ENCODE data around the gene PUS1. TPM values are rescaled to one million over a fixed set of nuclear protein-coding genes. Genes with fewer than 3 reads are reported as not detected.

Gene PUS1
- total RNA-seq, 1 donor from 2014 or later = 7.7 TPM

DNA sequence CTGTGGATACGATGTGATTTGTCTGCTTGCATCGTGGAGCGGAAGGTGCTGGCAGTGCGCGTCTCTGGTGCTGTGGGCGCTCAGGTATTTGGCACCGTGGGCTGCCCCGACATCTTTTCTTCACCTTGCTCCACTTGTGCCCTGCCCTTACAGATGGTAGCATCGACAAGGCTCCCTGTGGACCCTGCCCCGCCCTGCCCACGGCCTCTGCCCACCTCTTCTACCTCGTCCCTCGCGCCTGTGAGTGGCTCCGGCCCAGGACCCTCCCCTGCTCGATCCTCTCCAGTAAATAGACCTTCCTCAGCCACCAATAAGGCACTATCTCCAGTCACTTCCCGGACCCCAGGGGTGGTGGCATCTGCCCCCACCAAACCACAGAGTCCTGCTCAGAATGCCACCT is 57.3 kb downstream of the PUS1 start:
- no peak overlapping the region for H3K27ac ChIP-seq (replicated peaks)
- intact Hi-C loops (cut with micrococcal nuclease) = no loop called here
- H3K4me1 ChIP-seq = peaks cover 6% of the 10 kb centered on the region
- H3K4me3 ChIP-seq = no peak overlapping the region
- no peak for DNase-seq
- H3K9me3 ChIP-seq (replicated peaks) = no peaks in the 10 kb centered on the region
- peaks cover 98% of the 10 kb centered on the region for H3K36me3 ChIP-seq
- TF ChIP-seq, protein P1, sequence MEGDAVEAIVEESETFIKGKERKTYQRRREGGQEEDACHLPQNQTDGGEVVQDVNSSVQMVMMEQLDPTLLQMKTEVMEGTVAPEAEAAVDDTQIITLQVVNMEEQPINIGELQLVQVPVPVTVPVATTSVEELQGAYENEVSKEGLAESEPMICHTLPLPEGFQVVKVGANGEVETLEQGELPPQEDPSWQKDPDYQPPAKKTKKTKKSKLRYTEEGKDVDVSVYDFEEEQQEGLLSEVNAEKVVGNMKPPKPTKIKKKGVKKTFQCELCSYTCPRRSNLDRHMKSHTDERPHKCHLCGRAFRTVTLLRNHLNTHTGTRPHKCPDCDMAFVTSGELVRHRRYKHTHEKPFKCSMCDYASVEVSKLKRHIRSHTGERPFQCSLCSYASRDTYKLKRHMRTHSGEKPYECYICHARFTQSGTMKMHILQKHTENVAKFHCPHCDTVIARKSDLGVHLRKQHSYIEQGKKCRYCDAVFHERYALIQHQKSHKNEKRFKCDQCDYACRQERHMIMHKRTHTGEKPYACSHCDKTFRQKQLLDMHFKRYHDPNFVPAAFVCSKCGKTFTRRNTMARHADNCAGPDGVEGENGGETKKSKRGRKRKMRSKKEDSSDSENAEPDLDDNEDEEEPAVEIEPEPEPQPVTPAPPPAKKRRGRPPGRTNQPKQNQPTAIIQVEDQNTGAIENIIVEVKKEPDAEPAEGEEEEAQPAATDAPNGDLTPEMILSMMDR (IDR thresholded peaks at IDR 0.05; ENCODE audit: borderline replicate concordance) = no peak
- no peaks in the 10 kb centered on the region for H3K27me3 ChIP-seq (ENCODE audit: low read depth)

DNA sequence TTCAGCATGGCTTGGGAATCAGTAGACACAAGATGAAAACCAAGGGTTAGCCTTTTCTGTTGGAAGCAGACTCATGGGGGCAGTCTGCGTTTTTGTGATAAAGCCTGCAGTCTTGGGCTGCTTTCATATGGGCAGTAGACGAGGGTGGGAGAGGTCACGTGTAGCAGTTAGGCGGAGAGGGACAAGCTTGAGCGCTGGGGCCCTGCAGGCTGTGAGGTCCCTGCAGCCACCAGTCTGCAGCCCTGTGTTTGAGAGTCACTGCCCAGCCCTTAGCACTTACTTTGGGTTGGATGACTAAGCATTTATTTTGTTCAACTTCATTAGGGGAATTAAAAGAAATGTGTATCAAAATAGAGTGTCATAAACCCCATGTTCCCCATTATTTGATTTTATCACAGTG is 57.8 kb downstream of the PUS1 start:
- no peaks in the 10 kb centered on the region for H3K27me3 ChIP-seq (ENCODE audit: low read depth)
- no peak overlapping the region for H3K27ac ChIP-seq (replicated peaks)
- TF ChIP-seq, protein P1 (IDR thresholded peaks at IDR 0.05; ENCODE audit: borderline replicate concordance) = no peak
- H3K36me3 ChIP-seq = peaks cover 98% of the 10 kb centered on the region
- no peaks in the 10 kb centered on the region for H3K9me3 ChIP-seq (replicated peaks)
- no peak for DNase-seq
- H3K4me1 ChIP-seq = peaks cover 6% of the 10 kb centered on the region
- intact Hi-C loops (cut with micrococcal nuclease) = no loop called here
- no peak overlapping the region for H3K4me3 ChIP-seq

DNA sequence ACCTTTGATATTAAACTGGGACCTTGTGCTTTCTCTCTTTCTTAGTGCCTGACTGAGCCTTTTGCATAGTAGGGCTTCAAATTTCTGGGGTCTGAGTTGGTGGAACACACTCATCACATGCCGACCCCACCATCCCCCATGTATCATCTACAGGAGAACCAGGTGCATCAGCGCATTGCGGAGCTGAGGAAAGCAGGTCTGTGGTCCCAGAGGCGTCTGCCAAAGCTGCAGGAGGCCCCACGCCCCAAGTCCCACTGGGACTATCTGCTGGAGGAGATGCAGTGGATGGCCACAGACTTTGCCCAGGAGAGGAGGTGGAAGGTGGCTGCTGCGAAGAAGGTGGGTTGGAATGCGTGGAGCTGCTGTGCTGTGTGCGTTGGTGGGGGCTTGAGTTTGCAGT is 58.5 kb downstream of the PUS1 start:
- no peak for DNase-seq
- TF ChIP-seq, protein P1 (IDR thresholded peaks at IDR 0.05; ENCODE audit: borderline replicate concordance) = no peak
- intact Hi-C loops (cut with micrococcal nuclease) = no loop called here

DNA sequence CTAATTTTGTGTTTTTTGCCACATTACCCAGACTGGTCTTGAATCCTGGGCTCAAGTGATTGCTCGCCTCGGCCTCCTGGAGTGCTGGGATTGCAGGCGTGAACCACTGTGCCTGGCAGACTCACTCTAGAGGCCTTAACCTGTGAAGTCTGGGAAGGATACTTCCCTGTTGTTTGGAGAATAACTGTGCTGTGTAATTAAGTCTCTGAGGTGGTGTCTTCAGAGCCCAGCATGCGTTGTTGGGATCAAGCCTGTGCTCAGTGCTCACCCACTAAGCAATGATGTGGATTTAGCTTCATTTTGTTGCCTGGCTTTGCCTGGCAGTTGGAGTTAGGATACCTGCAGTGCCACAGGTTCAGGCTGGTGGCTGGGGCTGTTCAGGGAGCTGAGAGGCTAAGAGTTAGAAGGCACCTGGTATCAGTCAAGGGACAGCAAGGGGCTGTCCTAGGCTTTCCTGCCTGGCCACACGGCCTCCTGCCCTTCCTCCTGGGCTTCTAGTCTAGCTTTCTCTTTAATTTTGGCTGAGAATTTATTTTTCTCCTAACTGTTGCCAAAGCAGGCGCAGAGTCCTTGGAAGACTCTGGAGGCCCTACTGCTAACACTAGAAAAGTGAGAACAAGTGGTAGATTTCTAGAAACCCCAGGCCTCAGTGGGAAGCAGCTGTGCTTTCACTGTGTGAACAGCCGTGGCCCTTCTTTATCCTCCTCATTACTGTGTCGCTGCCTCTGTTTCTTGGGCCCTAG is 59.1 kb downstream of the PUS1 start:
- H3K27ac ChIP-seq (replicated peaks) = no peak overlapping the region
- peaks cover 98% of the 10 kb centered on the region for H3K36me3 ChIP-seq
- H3K27me3 ChIP-seq (ENCODE audit: low read depth) = no peaks in the 10 kb centered on the region
- DNase-seq = no peak
- no peaks in the 10 kb centered on the region for H3K9me3 ChIP-seq (replicated peaks)
- H3K4me3 ChIP-seq = no peak overlapping the region
- intact Hi-C loops (cut with micrococcal nuclease) = no loop called here
- H3K4me1 ChIP-seq = peaks cover 6% of the 10 kb centered on the region
- TF ChIP-seq, protein P1 (IDR thresholded peaks at IDR 0.05; ENCODE audit: borderline replicate concordance) = no peak

More for the DNA sequence above, 58.5 kb downstream of the PUS1 start:
- Histone ChIP-seq H3K4me1 (peaks cover 6% of the 10 kb centered on the region), H3K9me3 (replicated peaks) (no peaks in the 10 kb centered on the region), H3K4me3 (no peak overlapping the region), H3K27ac (replicated peaks) (no peak overlapping the region), H3K36me3 (peaks cover 98% of the 10 kb centered on the region), H3K27me3 (ENCODE audit: low read depth) (no peaks in the 10 kb centered on the region)

DNA sequence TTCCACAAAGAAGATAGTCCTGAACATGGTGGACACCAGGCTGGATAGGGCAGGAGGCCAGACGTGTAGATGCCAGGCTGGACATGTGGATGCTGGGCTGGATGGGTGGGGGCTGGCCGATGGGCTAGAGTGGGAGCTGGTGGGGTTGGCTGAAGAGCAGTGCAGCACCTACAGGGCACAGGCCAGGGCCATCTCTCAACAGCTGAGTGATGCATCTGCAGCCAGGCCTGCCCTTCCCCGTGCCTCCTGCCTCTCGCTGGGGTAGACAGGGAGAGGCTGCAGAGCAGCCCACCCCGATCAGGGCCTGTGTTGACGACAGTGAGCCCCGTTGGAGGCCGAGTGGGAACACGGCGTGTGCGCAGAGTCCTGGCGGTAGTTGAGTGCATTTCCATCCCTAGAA is 59.9 kb downstream of the PUS1 start:
- Histone ChIP-seq H3K9me3 (replicated peaks) (no peaks in the 10 kb centered on the region), H3K27ac (replicated peaks) (no peak overlapping the region), H3K36me3 (peaks cover 98% of the 10 kb centered on the region), H3K4me3 (no peak overlapping the region), H3K27me3 (ENCODE audit: low read depth) (no peaks in the 10 kb centered on the region), H3K4me1 (peaks cover 6% of the 10 kb centered on the region)
- TF ChIP-seq, protein P1 (IDR thresholded peaks at IDR 0.05; ENCODE audit: borderline replicate concordance) = no peak
- DNase-seq = no peak
- intact Hi-C loops (cut with micrococcal nuclease) = no loop called here

Data from left ventricle myocardium inferior (tissue), 1 donor.